GM21529 (cell line): Measurements from ENCODE around the gene CHSY1.
"Not testable (repeated sequence)": the region's sequence is repeated elsewhere in the genome, so short reads cannot be mapped to it uniquely, and the experiment has no call there.

ENCODE experiments used
- ATAC-seq: cut with Tn5 transposase; IDR thresholded peaks from one replicate; pipeline ENCODE4 v1.9.1; 2021; ENCODE audit not compliant: unreplicated experiment

The CHSY1 gene, protein sequence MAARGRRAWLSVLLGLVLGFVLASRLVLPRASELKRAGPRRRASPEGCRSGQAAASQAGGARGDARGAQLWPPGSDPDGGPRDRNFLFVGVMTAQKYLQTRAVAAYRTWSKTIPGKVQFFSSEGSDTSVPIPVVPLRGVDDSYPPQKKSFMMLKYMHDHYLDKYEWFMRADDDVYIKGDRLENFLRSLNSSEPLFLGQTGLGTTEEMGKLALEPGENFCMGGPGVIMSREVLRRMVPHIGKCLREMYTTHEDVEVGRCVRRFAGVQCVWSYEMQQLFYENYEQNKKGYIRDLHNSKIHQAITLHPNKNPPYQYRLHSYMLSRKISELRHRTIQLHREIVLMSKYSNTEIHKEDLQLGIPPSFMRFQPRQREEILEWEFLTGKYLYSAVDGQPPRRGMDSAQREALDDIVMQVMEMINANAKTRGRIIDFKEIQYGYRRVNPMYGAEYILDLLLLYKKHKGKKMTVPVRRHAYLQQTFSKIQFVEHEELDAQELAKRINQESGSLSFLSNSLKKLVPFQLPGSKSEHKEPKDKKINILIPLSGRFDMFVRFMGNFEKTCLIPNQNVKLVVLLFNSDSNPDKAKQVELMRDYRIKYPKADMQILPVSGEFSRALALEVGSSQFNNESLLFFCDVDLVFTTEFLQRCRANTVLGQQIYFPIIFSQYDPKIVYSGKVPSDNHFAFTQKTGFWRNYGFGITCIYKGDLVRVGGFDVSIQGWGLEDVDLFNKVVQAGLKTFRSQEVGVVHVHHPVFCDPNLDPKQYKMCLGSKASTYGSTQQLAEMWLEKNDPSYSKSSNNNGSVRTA

DNA sequence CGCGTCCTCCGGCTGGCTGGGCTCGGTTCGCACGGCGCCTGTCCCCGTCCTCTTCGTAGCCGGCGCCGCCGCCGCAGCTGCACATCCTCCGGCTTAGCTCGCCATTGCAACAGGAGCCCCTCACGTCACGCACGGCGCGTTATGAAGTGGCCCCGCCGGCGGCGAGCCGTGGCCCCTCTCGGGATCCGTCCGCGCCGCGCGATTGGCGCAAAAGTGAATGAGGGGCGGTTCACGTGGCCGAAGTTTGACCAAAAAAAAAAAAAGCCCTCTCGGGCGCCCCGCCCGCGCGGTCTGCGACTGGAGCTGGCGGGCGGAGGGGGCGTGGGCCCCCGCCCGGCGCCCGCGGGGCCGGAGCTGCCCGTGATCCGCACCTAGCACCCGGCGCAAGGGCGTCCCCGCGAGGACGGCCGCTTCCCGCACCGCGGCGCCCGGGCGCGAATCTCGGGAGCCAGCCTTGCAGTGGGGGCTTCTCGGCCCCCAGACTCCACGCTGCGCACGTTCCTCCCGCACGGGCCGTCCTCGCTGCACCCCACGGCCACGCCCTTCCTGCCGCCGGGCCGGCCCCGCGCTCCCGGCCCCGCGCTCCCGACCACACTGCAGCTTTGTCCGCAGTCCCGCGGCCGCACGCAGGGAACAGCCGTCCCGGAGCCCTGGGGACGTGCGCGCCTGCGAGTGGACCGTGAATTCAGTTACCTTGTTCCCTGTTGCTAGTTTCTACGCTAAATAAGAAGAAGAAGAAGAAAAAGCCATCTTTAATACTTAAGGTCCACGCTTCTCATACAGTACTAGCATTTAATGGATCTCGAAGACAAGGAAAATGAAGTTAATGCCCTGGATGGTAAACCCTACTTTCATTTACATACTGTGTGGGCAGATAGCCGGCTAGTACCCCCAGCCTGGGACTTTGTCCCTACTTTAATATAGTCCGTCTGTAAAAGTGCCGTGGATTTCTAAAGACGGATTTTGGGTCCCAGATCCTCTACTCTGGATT, at the start of gene CHSY1:
CHSY1 (minus strand) TSS at position 219 of the 991 bp plus-strand sequence. CDS start 592 bp downstream, outside the sequence.
- peak; percentile 74 for ATAC-seq

DNA sequence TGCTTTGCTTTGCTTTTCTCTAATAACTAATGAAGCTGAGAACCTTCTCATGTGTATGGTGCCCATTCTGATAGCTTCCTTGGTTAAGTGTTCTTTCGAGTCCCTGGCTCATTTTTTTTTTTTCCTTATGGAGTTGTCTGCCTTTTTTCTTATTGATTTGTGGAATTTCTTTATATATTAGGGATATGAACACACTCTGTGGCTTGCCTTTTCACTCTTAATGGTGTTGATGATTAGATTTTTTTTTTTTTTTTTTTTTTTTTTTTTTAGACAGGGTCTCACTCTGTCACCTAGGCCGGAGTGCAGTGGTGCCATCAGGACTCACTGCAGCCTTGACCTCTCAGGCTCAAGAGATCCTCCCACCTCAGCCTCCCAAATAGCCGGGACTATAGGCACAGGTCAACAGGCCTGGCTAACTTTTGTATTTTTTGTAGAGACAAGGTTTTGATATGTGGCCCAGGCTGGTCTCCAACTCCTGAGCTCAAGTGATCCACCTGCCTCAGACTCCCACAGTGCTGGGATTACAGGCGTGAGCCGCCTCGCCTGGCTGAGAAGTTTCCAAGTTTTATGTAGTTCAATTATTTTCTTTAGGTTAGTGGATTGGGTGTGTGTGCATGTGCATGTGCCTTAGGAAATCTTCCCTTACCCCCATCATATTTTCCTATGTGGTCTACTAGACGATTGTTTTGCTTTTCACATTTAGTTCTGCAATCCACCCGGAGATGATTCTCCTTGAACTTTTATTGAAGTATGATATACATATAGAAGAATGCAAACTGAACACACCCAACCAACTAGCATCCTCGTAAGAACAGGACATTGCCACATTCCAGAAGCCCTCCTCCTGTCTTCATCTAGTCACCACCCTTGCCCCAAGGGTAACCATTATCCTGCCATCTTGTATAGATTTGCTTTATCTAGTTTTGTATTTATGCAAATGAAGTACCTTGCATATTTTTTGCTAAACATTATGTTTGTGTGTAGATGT, 44.9 kb upstream of the CHSY1 start:
- ATAC-seq: no peak

GRCh38 chr15:101295607-101296161, 43.8 kb upstream of the CHSY1 start:
- ATAC-seq: no peak

- peak; percentile 75 for ATAC-seq
Measured at GRCh38 chr15:101294731-101295606, 43.1 kb upstream of the CHSY1 start, which contains the start of gene SNRPA1. SNRPA1 (minus strand) TSS chr15:101295248; CDS start chr15:101295178, 70 bp downstream.

GRCh38 chr15:101293122-101293521, 41.3 kb upstream of the CHSY1 start:
- no peak for ATAC-seq

DNA sequence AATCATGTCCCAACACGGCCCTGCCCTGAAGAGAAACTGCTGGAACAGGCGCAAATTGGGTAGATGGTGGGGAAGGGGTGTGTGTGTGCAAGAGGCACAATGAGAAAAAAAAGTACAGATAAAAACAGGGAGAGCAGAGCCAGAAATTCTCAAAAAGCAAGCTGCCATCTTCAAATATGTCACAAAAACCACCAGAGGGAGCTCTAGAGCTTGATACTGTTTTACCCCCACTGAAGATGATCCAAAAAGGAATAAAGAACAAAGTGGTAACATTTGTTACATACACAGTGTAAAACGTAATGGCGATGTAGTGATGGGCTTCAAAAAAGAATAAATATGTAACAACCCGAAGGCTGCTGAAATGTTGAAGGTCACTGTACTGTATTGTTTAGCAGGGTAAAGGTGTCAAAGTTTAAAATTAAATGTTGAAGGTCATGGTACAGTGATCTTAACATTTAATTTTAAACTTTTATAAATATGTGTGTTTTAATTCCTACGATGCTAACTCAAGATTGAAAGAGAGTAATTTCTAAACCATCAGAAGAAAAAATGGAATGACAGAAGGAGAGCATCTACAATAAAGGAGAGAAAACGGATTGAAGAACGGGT, 37.2 kb upstream of the CHSY1 start:
- ATAC-seq: no peak

- ATAC-seq: not testable (repeated sequence)
Measured at GRCh38 chr15:101287342-101287741, 35.5 kb upstream of the CHSY1 start.

GRCh38 chr15:101286471-101287114, 34.7 kb upstream of the CHSY1 start:
- ATAC-seq: no peak

GRCh38 chr15:101283931-101284330, 32.1 kb upstream of the CHSY1 start:
- ATAC-seq: no peak

DNA sequence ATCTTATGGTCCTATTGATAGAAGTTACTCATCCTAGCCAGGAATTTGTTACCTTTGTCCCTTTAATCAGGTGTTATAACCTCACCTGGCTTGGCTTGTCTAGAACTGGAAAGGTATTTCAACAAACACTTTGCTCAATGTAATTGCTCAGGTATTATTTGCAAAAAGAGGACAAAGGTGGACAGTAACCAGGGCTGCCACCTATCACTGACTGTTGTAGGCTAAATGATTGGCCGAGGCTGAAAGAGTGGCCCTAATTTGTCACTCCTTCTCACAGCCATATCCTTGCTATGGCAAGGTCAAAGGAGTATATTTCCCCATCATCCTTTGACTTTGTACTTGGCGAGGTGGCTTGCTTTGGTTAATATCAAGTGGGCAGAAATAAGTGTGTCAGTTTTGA, 28.2 kb upstream of the CHSY1 start:
- ATAC-seq: no peak

DNA sequence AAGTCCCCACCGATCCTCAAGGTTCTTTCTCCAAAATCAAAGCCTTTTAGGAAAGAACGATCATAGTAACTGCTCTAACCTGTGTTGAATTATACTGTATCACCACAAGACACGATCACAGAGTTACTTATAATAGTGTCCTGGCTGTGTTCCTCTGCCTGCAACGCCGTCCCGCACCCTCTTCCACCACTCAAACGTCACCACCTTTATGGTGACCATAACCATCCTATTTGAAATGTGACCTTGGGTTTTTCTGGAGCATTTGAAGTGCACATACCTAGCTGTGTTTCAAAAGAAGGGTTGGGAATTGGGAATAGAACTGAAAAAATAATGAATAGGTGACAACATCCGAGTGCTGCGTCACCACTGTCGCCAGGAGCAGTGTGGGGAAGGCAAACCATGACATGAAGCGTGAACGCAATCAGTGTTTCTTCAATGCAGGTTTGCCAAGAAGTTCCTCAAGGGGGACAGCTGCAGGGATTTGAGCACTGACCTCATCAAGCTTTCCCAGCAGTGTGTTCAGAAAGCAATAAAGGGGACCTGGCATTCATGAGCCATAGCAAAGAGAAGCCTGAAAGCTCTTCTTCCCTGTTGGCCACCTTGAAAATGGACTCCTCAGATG, 26.2 kb upstream of the CHSY1 start:
- no peak for ATAC-seq

GRCh38 chr15:101277038-101277822, 25.4 kb upstream of the CHSY1 start, which contains the start of gene SELENOS:
SELENOS (minus strand) TSS chr15:101277485; CDS start chr15:101277417, 68 bp downstream.
- ATAC-seq: peak; percentile 86

- peak; percentile 43 for ATAC-seq
Measured at GRCh38 chr15:101276501-101277037, 24.7 kb upstream of the CHSY1 start.

GRCh38 chr15:101275018-101275417, 23.2 kb upstream of the CHSY1 start:
- ATAC-seq: peak; percentile 36

DNA sequence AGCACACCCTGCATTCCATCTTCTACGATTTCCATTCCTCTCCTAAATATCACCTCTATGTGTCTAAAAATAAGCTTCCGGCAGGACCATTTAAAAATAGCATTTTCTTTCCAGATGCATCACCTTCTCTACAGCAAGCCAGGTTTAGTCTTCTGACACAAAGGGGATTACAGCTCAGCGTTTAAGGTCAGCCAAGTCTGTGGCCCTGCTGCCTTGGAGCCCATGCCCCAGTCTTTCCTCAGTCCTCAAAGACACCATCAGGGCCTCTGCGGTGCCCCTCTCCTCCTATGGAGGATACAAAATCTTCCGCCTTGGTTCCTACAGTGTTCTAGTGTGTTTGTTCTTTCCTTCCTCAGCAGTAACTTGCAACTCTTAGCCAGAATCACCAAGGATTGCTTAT, 21.7 kb upstream of the CHSY1 start:
- no peak for ATAC-seq

GRCh38 chr15:101272584-101272983, 20.7 kb upstream of the CHSY1 start:
- ATAC-seq: no peak
